CD8-positive, alpha-beta memory T cell (primary cell): ENCODE measurements around the gene AOC2. TPM values are rescaled to one million over a fixed set of nuclear protein-coding genes. Genes with fewer than 3 reads are reported as not detected.

Source experiments
- CTCF ChIA-PET: fragments of 350-600 bp; sonication (Branson Sonifier 250); formaldehyde crosslinking; loops from one replicate; lab custom pipeline; 2021; ENCODE audit warnings: antibody characterized with exemption; lab: Charles Lee
- POLR2A ChIA-PET: fragments of 350-600 bp; sonication (Branson Sonifier 250); formaldehyde crosslinking; loops from one replicate; lab custom pipeline; 2021; ENCODE audit warnings: antibody characterized with exemption; lab: Charles Lee
- DNase-seq, 5 donors: peaks; one replicate each; pipeline versions ENCODE4 v3.0.0 to v3.0.0-alpha.2; 2020 to 2022; ENCODE audit warnings: mixed read lengths in 1 of 5
- H3K27ac ChIP-seq: one replicate; pipeline ENCODE4 v1.7.0; 2013; ENCODE audit warnings: low read depth, mild to moderate bottlenecking, low read length, moderate library complexity
- H3K27me3 ChIP-seq: 2 replicates; pipeline ENCODE4 v1.7.0; 2013; ENCODE audit warnings: low read length, mild to moderate bottlenecking; ENCODE audit not compliant: insufficient read depth, poor library complexity, severe bottlenecking
- H3K36me3 ChIP-seq: 2 replicates; pipeline ENCODE4 v1.7.0; 2013; ENCODE audit warnings: mild to moderate bottlenecking, low read length, moderate library complexity; ENCODE audit not compliant: insufficient read depth
- H3K4me1 ChIP-seq: 2 replicates; pipeline ENCODE4 v1.7.0; 2013; ENCODE audit warnings: mild to moderate bottlenecking, low read length, moderate library complexity; ENCODE audit not compliant: insufficient read depth
- H3K4me3 ChIP-seq: 2 replicates; pipeline ENCODE4 v1.7.0; 2013; ENCODE audit warnings: mild to moderate bottlenecking, low read length
- H3K9me3 ChIP-seq: 2 replicates; pipeline ENCODE4 v1.7.0; 2013; ENCODE audit warnings: mild to moderate bottlenecking, low read length
- H3K27ac Mint-ChIP-seq, 8 donors: one replicate each; pipeline ENCODE4 v1.8.0; 2020 to 2021; ENCODE audit warnings: mixed read lengths in 8 of 8, mild to moderate bottlenecking in 6 of 8, inconsistent platforms in 3 of 8, moderate library complexity in 3 of 8
- H3K27me3 Mint-ChIP-seq, 2 donors: one replicate each; pipeline ENCODE4 v1.8.0; 2020 to 2021; ENCODE audit warnings: mixed read lengths in 2 of 2, mild to moderate bottlenecking in 1 of 2, moderate library complexity in 1 of 2
- H3K36me3 Mint-ChIP-seq, 3 donors: one replicate each; pipeline ENCODE4 v1.8.0; 2020 to 2021; ENCODE audit warnings: mixed read lengths in 3 of 3, inconsistent platforms in 1 of 3, mild to moderate bottlenecking in 1 of 3
- H3K4me1 Mint-ChIP-seq, 3 donors: one replicate each; pipeline ENCODE4 v1.8.0; 2020 to 2021; ENCODE audit warnings: mixed read lengths in 3 of 3, inconsistent platforms in 1 of 3, mild to moderate bottlenecking in 1 of 3
- H3K4me3 Mint-ChIP-seq, 7 donors: one replicate each; pipeline ENCODE4 v1.8.0; 2020 to 2021; ENCODE audit warnings: mixed read lengths in 7 of 7, mild to moderate bottlenecking in 6 of 7, moderate library complexity in 4 of 7, inconsistent platforms in 2 of 7
- H3K9me3 Mint-ChIP-seq, 5 donors: one replicate each; pipeline ENCODE4 v1.8.0; 2020 to 2022; ENCODE audit warnings: mixed read lengths in 5 of 5, mild to moderate bottlenecking in 3 of 5, moderate library complexity in 2 of 5, inconsistent platforms in 1 of 5
- polyA plus RNA-seq: library from polyadenylated mRNA; unstranded; fragments of 300-500 nt; fragmentation: Illumina TruSeq; gene quantifications from one replicate; pipeline ENCODE4 v1.2.3, GENCODE V29; 2021
- total RNA-seq, 2 experiments: library from RNA; stranded (reverse); gene quantifications; one replicate each; pipeline ENCODE4 v1.2.3, GENCODE V29; 2021

AOC2 gene, protein sequence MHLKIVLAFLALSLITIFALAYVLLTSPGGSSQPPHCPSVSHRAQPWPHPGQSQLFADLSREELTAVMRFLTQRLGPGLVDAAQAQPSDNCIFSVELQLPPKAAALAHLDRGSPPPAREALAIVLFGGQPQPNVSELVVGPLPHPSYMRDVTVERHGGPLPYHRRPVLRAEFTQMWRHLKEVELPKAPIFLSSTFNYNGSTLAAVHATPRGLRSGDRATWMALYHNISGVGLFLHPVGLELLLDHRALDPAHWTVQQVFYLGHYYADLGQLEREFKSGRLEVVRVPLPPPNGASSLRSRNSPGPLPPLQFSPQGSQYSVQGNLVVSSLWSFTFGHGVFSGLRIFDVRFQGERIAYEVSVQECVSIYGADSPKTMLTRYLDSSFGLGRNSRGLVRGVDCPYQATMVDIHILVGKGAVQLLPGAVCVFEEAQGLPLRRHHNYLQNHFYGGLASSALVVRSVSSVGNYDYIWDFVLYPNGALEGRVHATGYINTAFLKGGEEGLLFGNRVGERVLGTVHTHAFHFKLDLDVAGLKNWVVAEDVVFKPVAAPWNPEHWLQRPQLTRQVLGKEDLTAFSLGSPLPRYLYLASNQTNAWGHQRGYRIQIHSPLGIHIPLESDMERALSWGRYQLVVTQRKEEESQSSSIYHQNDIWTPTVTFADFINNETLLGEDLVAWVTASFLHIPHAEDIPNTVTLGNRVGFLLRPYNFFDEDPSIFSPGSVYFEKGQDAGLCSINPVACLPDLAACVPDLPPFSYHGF
- total RNA-seq, result 1 to 10 TPM; 2.4 to 2.7 TPM
- 0.09 TPM for polyA plus RNA-seq

DNA sequence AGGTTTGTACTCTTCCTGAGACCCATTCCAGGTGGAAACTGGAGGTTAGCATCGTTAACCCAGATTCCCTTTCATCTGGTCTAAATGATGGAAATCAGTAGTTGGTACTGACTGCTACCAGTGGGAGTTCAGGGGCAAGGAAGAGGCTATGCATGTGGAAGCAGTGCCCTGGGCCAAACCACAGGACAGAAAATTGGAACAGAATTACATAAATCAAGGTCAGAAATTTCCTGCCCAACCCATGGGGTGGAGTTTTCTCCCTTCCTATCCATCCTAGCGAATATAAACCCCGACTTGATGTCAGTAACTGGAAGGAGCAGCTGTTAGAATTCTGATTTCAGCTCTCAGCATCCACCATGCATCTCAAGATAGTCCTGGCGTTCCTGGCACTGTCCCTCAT, at the start of gene AOC2:
TSS of gene AOC2 (plus strand) at position 310 of the 400 bp plus-strand sequence. CDS start at position 357, 47 bp downstream.
- Histone ChIP-seq H3K27me3 (no peaks in the 10 kb centered on the region), H3K9me3 (no peaks in the 10 kb centered on the region), H3K4me3 (no peak within 1 kb of the TSS), H3K27ac (no peak within 1 kb of the TSS), H3K4me1 (no peaks in the 10 kb centered on the region), H3K36me3 (peaks cover 34% of the 10 kb centered on the region)
- H3K36me3 Mint-ChIP-seq, result peaks cover 3 to 64% (median 21%) of the 10 kb centered on the region in 3 donors
- ChIA-PET POLR2A (no interaction called here), CTCF (interaction anchor here (1.4 kb wide), 1 partner anchor 11 kb away, joined by 6 read pairs; the partner anchor contains the start of gene PSME3)
- peaks cover 0 to 2% of the 10 kb centered on the region in 2 donors for H3K27me3 Mint-ChIP-seq
- H3K9me3 Mint-ChIP-seq, result no peaks in the 10 kb centered on the region
- DNase-seq, result no peak
- H3K4me1 Mint-ChIP-seq, result peaks cover 0 to 8% (median 6%) of the 10 kb centered on the region in 3 donors
- H3K27ac Mint-ChIP-seq, result peak within 1 kb of the TSS in 4 of 8 donors; percentile 8 to 84 (median 62)
- H3K4me3 Mint-ChIP-seq, result no peak within 1 kb of the TSS

DNA sequence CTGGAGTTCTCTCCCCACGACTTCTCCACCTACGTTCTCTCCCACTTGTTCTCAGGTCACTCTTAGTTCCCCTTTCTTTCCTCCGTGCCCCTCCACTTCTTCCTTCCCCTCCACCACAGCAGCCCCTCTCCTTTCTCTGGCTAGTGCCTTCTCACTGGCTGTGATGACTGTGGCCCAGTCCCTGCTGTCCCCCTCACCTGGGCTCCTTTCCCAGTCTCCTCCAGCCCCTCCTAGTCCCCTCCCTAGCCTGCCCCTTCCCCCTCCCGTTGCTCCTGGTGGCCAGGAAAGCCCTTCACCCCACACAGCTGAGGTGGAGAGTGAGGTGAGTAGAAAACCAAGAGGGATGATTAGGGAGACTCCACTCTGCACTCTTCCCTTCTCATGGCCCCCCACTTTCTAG, 49.3 kb upstream of the AOC2 start:
- ChIA-PET CTCF (no interaction called here), POLR2A (no interaction called here)
- Histone ChIP-seq H3K36me3 (no peaks in the 10 kb centered on the region), H3K9me3 (no peaks in the 10 kb centered on the region), H3K4me3 (no peak overlapping the region), H3K4me1 (peaks cover 18% of the 10 kb centered on the region), H3K27ac (no peak overlapping the region), H3K27me3 (no peaks in the 10 kb centered on the region)
- Mint-ChIP-seq H3K4me1 (peaks cover 21 to 31% (median 31%) of the 10 kb centered on the region in 3 donors), H3K27me3 (peaks cover 4% of the 10 kb centered on the region in 2 donors), H3K27ac (peak overlapping the region in 1 of 8 donors; percentile 77), H3K9me3 (no peaks in the 10 kb centered on the region), H3K36me3 (peaks cover 0 to 11% (median 5%) of the 10 kb centered on the region in 3 donors), H3K4me3 (no peak overlapping the region)
- no peak for DNase-seq

DNA sequence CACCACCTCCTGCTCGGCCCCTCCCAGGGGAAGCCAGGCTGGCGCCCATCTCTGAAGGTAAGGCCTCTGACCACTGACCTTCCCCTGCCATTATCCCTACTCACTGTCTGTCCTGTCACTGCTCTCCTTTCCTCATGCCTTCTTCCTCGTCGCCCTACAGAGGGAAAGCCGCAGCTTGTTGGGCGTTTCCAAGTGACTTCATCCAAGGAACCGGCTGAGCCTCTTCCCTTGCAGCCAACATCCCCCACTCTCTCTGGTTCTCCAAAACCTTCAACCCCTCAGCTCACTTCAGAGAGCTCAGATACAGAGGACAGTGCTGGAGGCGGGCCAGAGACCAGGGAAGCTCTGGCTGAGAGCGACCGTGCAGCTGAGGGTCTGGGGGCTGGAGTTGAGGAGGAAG, 48.9 kb upstream of the AOC2 start:
- Histone ChIP-seq H3K4me3 (no peak overlapping the region), H3K27me3 (no peaks in the 10 kb centered on the region), H3K4me1 (peaks cover 18% of the 10 kb centered on the region), H3K27ac (no peak overlapping the region), H3K36me3 (no peaks in the 10 kb centered on the region), H3K9me3 (no peaks in the 10 kb centered on the region)
- CTCF ChIA-PET, result no interaction called here
- POLR2A ChIA-PET, result interaction anchor here (0.9 kb wide), 1 partner anchor 22 kb away, joined by 3 read pairs; the partner anchor contains the start of gene VPS25
- H3K27me3 Mint-ChIP-seq, result peaks cover under 1 to 3% of the 10 kb centered on the region in 2 donors
- H3K36me3 Mint-ChIP-seq, result peaks cover 0 to 11% (median 5%) of the 10 kb centered on the region in 3 donors
- peak overlapping the region in 1 of 8 donors; percentile 36 for H3K27ac Mint-ChIP-seq
- peak overlapping the region in 2 of 7 donors; percentile 54 to 57 for H3K4me3 Mint-ChIP-seq
- peaks cover 22 to 31% (median 31%) of the 10 kb centered on the region in 3 donors for H3K4me1 Mint-ChIP-seq
- DNase-seq, result no peak
- no peaks in the 10 kb centered on the region for H3K9me3 Mint-ChIP-seq

DNA sequence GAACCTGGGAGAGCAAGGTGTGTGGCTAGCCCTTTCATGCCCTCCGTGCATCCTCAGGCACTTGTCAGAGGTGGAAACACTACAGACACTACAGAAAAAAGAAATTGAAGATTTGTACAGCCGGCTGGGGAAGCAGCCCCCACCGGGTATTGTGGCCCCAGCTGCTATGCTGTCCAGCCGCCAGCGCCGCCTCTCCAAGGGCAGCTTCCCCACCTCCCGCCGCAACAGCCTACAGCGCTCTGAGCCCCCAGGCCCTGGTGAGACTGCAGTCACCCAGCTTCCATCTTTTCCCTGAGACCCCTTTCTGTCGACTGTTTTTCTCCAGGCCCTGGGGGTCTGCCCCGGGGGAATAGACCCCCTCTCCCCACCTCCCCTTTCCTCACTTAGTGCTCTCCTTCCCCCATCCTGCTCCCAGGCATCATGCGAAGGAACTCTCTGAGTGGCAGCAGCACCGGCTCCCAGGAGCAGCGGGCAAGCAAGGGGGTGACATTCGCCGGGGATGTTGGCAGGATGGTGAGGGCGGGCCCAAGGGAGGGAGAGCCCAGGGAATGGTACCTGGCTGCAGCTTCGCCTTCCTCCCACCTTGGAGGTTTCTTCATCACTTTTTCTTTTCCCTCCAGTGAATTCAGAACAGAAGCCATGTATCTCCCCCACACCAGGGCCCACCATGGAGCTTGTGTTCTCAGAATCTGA, 48.2 kb upstream of the AOC2 start:
- ChIA-PET POLR2A (interaction anchor here (0.9 kb wide), 1 partner anchor 23 kb away, joined by 3 read pairs; the partner anchor contains the start of gene VPS25), CTCF (no interaction called here)
- Histone ChIP-seq H3K27ac (no peak overlapping the region), H3K27me3 (no peaks in the 10 kb centered on the region), H3K4me1 (peaks cover 18% of the 10 kb centered on the region), H3K4me3 (no peak overlapping the region), H3K36me3 (no peaks in the 10 kb centered on the region), H3K9me3 (no peaks in the 10 kb centered on the region)
- H3K27ac Mint-ChIP-seq, result peak overlapping the region in 2 of 8 donors; percentile 27 to 38
- peaks cover 22 to 31% (median 31%) of the 10 kb centered on the region in 3 donors for H3K4me1 Mint-ChIP-seq
- H3K4me3 Mint-ChIP-seq, result peak overlapping the region in 4 of 7 donors; percentile 39 to 79 (median 63)
- H3K36me3 Mint-ChIP-seq, result peaks cover 0 to 11% (median 5%) of the 10 kb centered on the region in 3 donors
- H3K27me3 Mint-ChIP-seq, result peaks cover 0 to 3% of the 10 kb centered on the region in 2 donors
- no peak for DNase-seq
- no peaks in the 10 kb centered on the region for H3K9me3 Mint-ChIP-seq

DNA sequence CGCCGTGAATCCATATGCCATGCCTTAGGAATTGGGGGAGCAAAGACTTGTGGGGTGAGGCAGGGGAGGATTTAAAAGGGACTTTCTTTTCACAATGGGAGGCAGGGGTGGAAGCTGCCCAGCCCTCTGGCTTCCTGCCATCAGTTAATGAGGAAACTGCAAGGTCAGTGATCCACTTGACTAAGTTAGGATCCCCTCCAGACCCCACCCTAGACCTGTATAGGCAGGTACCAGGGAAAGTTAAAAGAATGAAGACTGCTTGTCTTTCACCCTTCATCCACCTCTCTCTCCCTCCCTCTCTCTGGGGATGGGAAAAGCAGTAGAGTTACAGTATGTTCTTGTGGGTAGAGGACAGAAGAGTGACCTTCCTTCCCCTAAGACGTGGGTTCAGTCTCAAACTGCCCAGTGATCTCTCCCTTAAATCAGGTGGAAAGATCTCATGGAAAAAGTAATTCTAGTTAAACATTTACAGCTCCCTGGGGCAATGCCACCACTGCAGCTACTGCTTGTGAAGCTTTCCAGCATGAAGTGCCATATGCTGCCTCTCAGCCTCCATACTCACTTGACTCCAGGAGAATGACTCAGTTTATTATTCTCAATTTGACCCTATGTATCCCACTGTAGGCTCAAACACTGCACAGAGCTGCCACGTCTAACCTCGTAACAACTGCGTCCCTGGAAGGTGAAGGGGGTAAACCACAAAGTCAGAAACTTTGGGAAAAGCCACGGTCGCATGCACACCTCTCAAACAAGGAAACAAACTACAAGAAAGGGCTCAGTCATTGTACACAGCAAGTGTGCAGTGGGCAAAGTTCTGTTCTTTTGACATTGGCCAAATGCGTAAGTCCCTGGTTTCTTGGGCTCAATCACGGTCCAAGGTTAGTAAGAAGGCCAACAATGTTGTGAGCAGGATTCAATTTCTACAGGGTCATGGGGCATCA, 47.0 kb upstream of the AOC2 start:
- POLR2A ChIA-PET, result interaction anchor here (0.8 kb wide), 1 partner anchor 24 kb away, joined by 3 read pairs; the partner anchor contains the start of gene VPS25
- no peaks in the 10 kb centered on the region for H3K9me3 ChIP-seq
- no peaks in the 10 kb centered on the region for H3K36me3 ChIP-seq
- CTCF ChIA-PET, result no interaction called here
- peaks cover 18% of the 10 kb centered on the region for H3K4me1 ChIP-seq
- peak overlapping the region; percentile 67 for H3K4me3 ChIP-seq
- no peaks in the 10 kb centered on the region for H3K27me3 ChIP-seq
- H3K4me3 Mint-ChIP-seq, result peak overlapping the region; percentile 94 to 97 (median 95)
- H3K9me3 Mint-ChIP-seq, result no peaks in the 10 kb centered on the region
- no peak for DNase-seq
- peaks cover 0 to 3% of the 10 kb centered on the region in 2 donors for H3K27me3 Mint-ChIP-seq
- peaks cover 22 to 31% (median 31%) of the 10 kb centered on the region in 3 donors for H3K4me1 Mint-ChIP-seq
- H3K27ac Mint-ChIP-seq, result peak overlapping the region in 4 of 8 donors; percentile 39 to 57 (median 52)
- H3K36me3 Mint-ChIP-seq, result peaks cover 0 to 11% (median 5%) of the 10 kb centered on the region in 3 donors
- peak overlapping the region; percentile 27 for H3K27ac ChIP-seq

DNA sequence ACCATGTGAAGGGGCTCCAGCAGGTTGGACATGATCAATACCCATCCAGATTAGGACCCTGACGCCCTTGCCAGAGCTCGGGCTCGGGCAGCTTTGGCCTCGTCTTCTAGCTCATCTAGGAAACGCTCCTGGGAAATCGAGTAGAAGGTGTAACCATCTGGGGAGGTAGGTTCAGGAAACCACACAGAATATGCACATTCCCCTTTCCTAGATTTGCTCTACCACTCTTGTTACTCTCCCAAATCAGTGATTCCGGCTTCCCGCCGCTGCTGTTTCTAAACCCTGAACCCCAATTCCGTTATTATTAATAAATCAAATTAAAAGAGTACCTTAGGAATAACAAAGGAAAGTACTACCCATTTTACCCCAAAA, 46.4 kb upstream of the AOC2 start:
- DNase-seq, result no peak
- CTCF ChIA-PET, result interaction anchor here (0.7 to 1.0 kb wide), 2 partner anchors 26 to 34 kb away, joined by 3 to 4 read pairs; partner anchors contain the start of gene BECN1
- H3K36me3 ChIP-seq, result no peaks in the 10 kb centered on the region
- H3K27me3 ChIP-seq, result no peaks in the 10 kb centered on the region
- peaks cover 22 to 31% (median 31%) of the 10 kb centered on the region in 3 donors for H3K4me1 Mint-ChIP-seq
- H3K9me3 ChIP-seq, result no peaks in the 10 kb centered on the region
- peaks cover 0 to 3% of the 10 kb centered on the region in 2 donors for H3K27me3 Mint-ChIP-seq
- POLR2A ChIA-PET, result interaction anchor here (0.8 to 1.5 kb wide), 2 partner anchors 25 to 26 kb away, joined by 3 to 8 read pairs; partner anchors contain the start of genes BECN1 and VPS25
- H3K27ac ChIP-seq, result peak overlapping the region; percentile 27
- H3K27ac Mint-ChIP-seq, result peak overlapping the region in 7 of 8 donors; percentile 40 to 93 (median 90)
- peak overlapping the region; percentile 94 to 97 (median 95) for H3K4me3 Mint-ChIP-seq
- peak overlapping the region; percentile 67 for H3K4me3 ChIP-seq
- H3K4me1 ChIP-seq, result peaks cover 18% of the 10 kb centered on the region
- H3K36me3 Mint-ChIP-seq, result peaks cover 0 to 11% (median 5%) of the 10 kb centered on the region in 3 donors
- H3K9me3 Mint-ChIP-seq, result no peaks in the 10 kb centered on the region
